PC-3 (cell line): ENCODE data around the gene GSG1L. TPM values are rescaled to one million over a fixed set of nuclear protein-coding genes. Genes with fewer than 3 reads are reported as not detected.

Source experiments
- ATAC-seq: fragments of 200-7000 bp; cut with Tn5 transposase; 2 replicates; pipeline ENCODE4 v1.9.1; 2020; ENCODE audit warnings: mild to moderate bottlenecking, moderate library complexity
- BruUV-seq: library from RNA; stranded (reverse); fragments of 400-500 nt; replicated peaks from 2 replicates; lab custom pipeline; 2021; lab: Mats Ljungman, UMichigan
- CTCF ChIA-PET: fragments of 300-600 bp; sonication (Branson Sonifier 250); formaldehyde crosslinking; loops from one replicate; lab custom pipeline; 2022; ENCODE audit warnings: antibody characterized with exemption; lab: Charles Lee
- POLR2A ChIA-PET: fragments of 300-600 bp; sonication (Branson Sonifier 250); formaldehyde crosslinking; loops from one replicate; lab custom pipeline; 2022; ENCODE audit warnings: antibody characterized with exemption; ENCODE audit not compliant: unreplicated experiment; lab: Charles Lee
- DNase-seq: peaks from one replicate; pipeline ENCODE4 v3.0.0-alpha.2; 2015
- H2AFZ ChIP-seq: fragments of 300-600 bp; sonication (generic); 2 replicates; pipeline ENCODE4 v1.6.0; 2016; ENCODE audit warnings: antibody characterized with exemption, low read length
- H3F3A ChIP-seq: fragments of 300-600 bp; sonication (generic); one replicate; pipeline ENCODE4 v1.6.0; 2017; ENCODE audit warnings: antibody characterized with exemption, low read length, control low read depth, mild to moderate bottlenecking; ENCODE audit not compliant: unreplicated experiment
- H3K27ac ChIP-seq: fragments of 300-600 bp; sonication (generic); 2 replicates; pipeline ENCODE4 v1.5.1; 2016; ENCODE audit warnings: mild to moderate bottlenecking, low read length
- H3K27me3 ChIP-seq: fragments of 300-600 bp; sonication (generic); 2 replicates; pipeline ENCODE4 v1.6.1; 2016; ENCODE audit warnings: low read length, mixed read lengths
- H3K36me3 ChIP-seq: fragments of 300-600 bp; sonication (generic); 2 replicates; pipeline ENCODE4 v1.6.1; 2016; ENCODE audit warnings: low read depth, mixed run types, low read length, mixed read lengths
- H3K4me1 ChIP-seq: fragments of 300-600 bp; sonication (generic); 2 replicates; pipeline ENCODE4 v1.5.1; 2016; ENCODE audit warnings: low read length; ENCODE audit not compliant: insufficient read depth
- H3K4me2 ChIP-seq: fragments of 300-600 bp; sonication (generic); 2 replicates; pipeline ENCODE4 v1.6.0; 2016; ENCODE audit warnings: low read length
- H3K4me3 ChIP-seq: fragments of 300-600 bp; sonication (generic); 2 replicates; pipeline ENCODE4 v1.5.1; 2016; ENCODE audit warnings: mild to moderate bottlenecking, low read length, mixed read lengths
- H3K79me2 ChIP-seq: fragments of 300-600 bp; sonication (generic); 2 replicates; pipeline ENCODE4 v1.6.1; 2017; ENCODE audit warnings: low read length, mixed read lengths
- H3K9ac ChIP-seq: fragments of 300-600 bp; sonication (generic); 2 replicates; pipeline ENCODE4 v1.6.0; 2016; ENCODE audit warnings: mild to moderate bottlenecking, low read length
- H3K9me2 ChIP-seq: fragments of 300-600 bp; sonication (generic); replicated peaks from 2 replicates; pipeline ENCODE4 v1.6.1; 2016; ENCODE audit warnings: mixed run types, low read length, mixed read lengths
- H3K9me3 ChIP-seq: fragments of 300-600 bp; sonication (generic); 2 replicates; pipeline ENCODE4 v1.6.1; 2016; ENCODE audit warnings: low read length, mixed read lengths
- H4K20me1 ChIP-seq: fragments of 300-600 bp; sonication (generic); 2 replicates; pipeline ENCODE4 v1.6.1; 2016; ENCODE audit warnings: low read length, mixed read lengths
- CTCF ChIP-seq: fragments of 300-600 bp; sonication (generic); conservative IDR thresholded peaks from 2 replicates; pipeline ENCODE4 v1.5.1; 2017; ENCODE audit warnings: antibody characterized with exemption, low read depth, mild to moderate bottlenecking, low read length
- EZH2 ChIP-seq: fragments of 300-600 bp; sonication (generic); IDR thresholded peaks from one replicate; pipeline ENCODE4 v1.6.1; 2017; ENCODE audit warnings: antibody characterized with exemption, mild to moderate bottlenecking, low read length; ENCODE audit not compliant: unreplicated experiment
- EZH2phosphoT487 ChIP-seq: fragments of 300-600 bp; sonication (generic); IDR thresholded peaks from 2 replicates; pipeline ENCODE4 v1.6.1; 2018; ENCODE audit warnings: mild to moderate bottlenecking, antibody characterized with exemption, low read length, borderline replicate concordance
- intact Hi-C: fragments of 100-400 bp; cut with micrococcal nuclease; formaldehyde crosslinking; loops from 2 replicates; pipeline ENCODE4 v1.9.0; 2023
- total RNA-seq: library from RNA; depleted of rRNA; stranded (reverse); fragments of >200 nt; gene quantifications from 2 replicates; pipeline ENCODE4 v1.2.3, GENCODE V29; 2014

Gene GSG1L
- total RNA-seq, 1 experiment from 2014 or later: not detected

- TF ChIP-seq CTCF: no peak
- TF ChIP-seq EZH2phosphoT487: no peak
- TF ChIP-seq EZH2: no peak
- no peak for DNase-seq
- intact Hi-C loops: no loop called here
- H2AFZ ChIP-seq: no peak overlapping the region
- H4K20me1 ChIP-seq: no peaks in the 10 kb centered on the region
- POLR2A ChIA-PET: no interaction called here
- no peaks in the 10 kb centered on the region for H3K79me2 ChIP-seq
- no peaks in the 10 kb centered on the region for H3K9me3 ChIP-seq
- H3K4me2 ChIP-seq: no peak overlapping the region
- no peaks in the 10 kb centered on the region for H3K9me2 ChIP-seq
- H3K9ac ChIP-seq: no peak overlapping the region
- no peaks in the 10 kb centered on the region for H3F3A ChIP-seq
- CTCF ChIA-PET: no interaction called here
- H3K27me3 ChIP-seq: peaks cover 28% of the 10 kb centered on the region
- no peak overlapping the region for H3K4me3 ChIP-seq
- BruUV-seq: no TSS peak
- no peak overlapping the region for H3K27ac ChIP-seq
- no peaks in the 10 kb centered on the region for H3K36me3 ChIP-seq
- H3K4me1 ChIP-seq: no peaks in the 10 kb centered on the region
- ATAC-seq: no peak
These were observed 109.3 kb downstream of the GSG1L start for GRCh38 chr16:27954191-27954590.

GRCh38 chr16:27952811-27953210 is 110.7 kb downstream of the GSG1L start:
- peaks cover 28% of the 10 kb centered on the region for H3K27me3 ChIP-seq
- H3F3A ChIP-seq: no peaks in the 10 kb centered on the region
- intact Hi-C loops: no loop called here
- ChIA-PET POLR2A (no interaction called here), CTCF (no interaction called here)
- no peaks in the 10 kb centered on the region for H3K79me2 ChIP-seq
- TF ChIP-seq EZH2phosphoT487 (no peak), EZH2 (no peak), CTCF (no peak)
- H3K9me2 ChIP-seq: no peaks in the 10 kb centered on the region
- no peak overlapping the region for H3K4me2 ChIP-seq
- no peak overlapping the region for H3K27ac ChIP-seq
- H3K36me3 ChIP-seq: no peaks in the 10 kb centered on the region
- H3K4me1 ChIP-seq: no peaks in the 10 kb centered on the region
- no TSS peak for BruUV-seq
- no peak overlapping the region for H3K9ac ChIP-seq
- no peaks in the 10 kb centered on the region for H4K20me1 ChIP-seq
- DNase-seq (no peak), ATAC-seq (no peak)
- H3K9me3 ChIP-seq: no peaks in the 10 kb centered on the region
- H3K4me3 ChIP-seq: no peak overlapping the region
- no peak overlapping the region for H2AFZ ChIP-seq

GRCh38 chr16:27951489-27952120 is 111.9 kb downstream of the GSG1L start:
- no peak overlapping the region for H3K27ac ChIP-seq
- BruUV-seq: no TSS peak
- no peak overlapping the region for H2AFZ ChIP-seq
- no peaks in the 10 kb centered on the region for H3K79me2 ChIP-seq
- CTCF ChIA-PET: no interaction called here
- no peaks in the 10 kb centered on the region for H3K36me3 ChIP-seq
- POLR2A ChIA-PET: no interaction called here
- intact Hi-C loops: no loop called here
- H3K9me2 ChIP-seq: no peaks in the 10 kb centered on the region
- DNase-seq (no peak), ATAC-seq (no peak)
- peaks cover 28% of the 10 kb centered on the region for H3K27me3 ChIP-seq
- H3K9me3 ChIP-seq: no peaks in the 10 kb centered on the region
- no peaks in the 10 kb centered on the region for H3K4me1 ChIP-seq
- no peaks in the 10 kb centered on the region for H4K20me1 ChIP-seq
- H3K9ac ChIP-seq: no peak overlapping the region
- H3K4me3 ChIP-seq: no peak overlapping the region
- TF ChIP-seq CTCF (no peak), EZH2phosphoT487 (no peak)
- no peak overlapping the region for H3K4me2 ChIP-seq
- no peaks in the 10 kb centered on the region for H3F3A ChIP-seq
